IgD-negative memory B cell (primary cell): Measurements from ENCODE around the gene F13A1. TPM values are rescaled to one million over a fixed set of nuclear protein-coding genes. Genes with fewer than 3 reads are reported as not detected.

ENCODE experiments used
- H3K27ac Mint-ChIP-seq, 3 donors: one replicate each; pipeline ENCODE4 v1.8.0; 2020 to 2022; ENCODE audit warnings: mild to moderate bottlenecking in 3 of 3, mixed read lengths in 3 of 3, moderate library complexity in 1 of 3
- H3K27me3 Mint-ChIP-seq: one replicate; pipeline ENCODE4 v1.8.0; 2021; ENCODE audit warnings: mixed read lengths
- H3K36me3 Mint-ChIP-seq: one replicate; pipeline ENCODE4 v1.8.0; 2020; ENCODE audit warnings: mild to moderate bottlenecking, mixed read lengths
- H3K4me1 Mint-ChIP-seq, 3 donors: one replicate each; pipeline ENCODE4 v1.8.0; 2020 to 2022; ENCODE audit warnings: mixed read lengths in 3 of 3, mild to moderate bottlenecking in 1 of 3
- H3K4me3 Mint-ChIP-seq, 4 donors: one replicate each; pipeline ENCODE4 v1.8.0; 2020 to 2022; ENCODE audit warnings: mild to moderate bottlenecking in 4 of 4, mixed read lengths in 4 of 4, moderate library complexity in 3 of 4
- H3K9me3 Mint-ChIP-seq, 3 donors: one replicate each; pipeline ENCODE4 v1.8.0; 2020 to 2021; ENCODE audit warnings: mixed read lengths in 3 of 3, mild to moderate bottlenecking in 1 of 3
- polyA plus RNA-seq: library from polyadenylated mRNA; unstranded; fragments of 300-500 nt; fragmentation: Illumina TruSeq; gene quantifications from one replicate; pipeline ENCODE4 v1.2.3, GENCODE V29; 2021

F13A1 gene
- polyA plus RNA-seq, 1 donor from 2014 or later, result 3.7 TPM

- H3K4me3 Mint-ChIP-seq, result no peak overlapping the region
- peaks cover 4% of the 10 kb centered on the region for H3K36me3 Mint-ChIP-seq
- H3K9me3 Mint-ChIP-seq, result peaks cover 12 to 22% (median 13%) of the 10 kb centered on the region in 3 donors
- no peak overlapping the region for H3K27ac Mint-ChIP-seq
- no peaks in the 10 kb centered on the region for H3K4me1 Mint-ChIP-seq
- H3K27me3 Mint-ChIP-seq, result peaks cover 5% of the 10 kb centered on the region
Measured at GRCh38 chr6:6210994-6211393, 109.5 kb downstream of the F13A1 start.

GRCh38 chr6:6202886-6203285, 117.6 kb downstream of the F13A1 start:
- Mint-ChIP-seq H3K9me3 (peaks cover 5 to 7% (median 6%) of the 10 kb centered on the region in 3 donors), H3K27ac (no peak overlapping the region), H3K27me3 (peaks cover 21% of the 10 kb centered on the region), H3K4me1 (no peaks in the 10 kb centered on the region), H3K36me3 (peaks cover 1% of the 10 kb centered on the region), H3K4me3 (no peak overlapping the region)

GRCh38 chr6:6201200-6201599, 119.3 kb downstream of the F13A1 start:
- peaks cover 0 to 3% (median 2%) of the 10 kb centered on the region in 3 donors for H3K9me3 Mint-ChIP-seq
- H3K27ac Mint-ChIP-seq, result no peak overlapping the region
- no peaks in the 10 kb centered on the region for H3K4me1 Mint-ChIP-seq
- H3K36me3 Mint-ChIP-seq, result no peaks in the 10 kb centered on the region
- H3K27me3 Mint-ChIP-seq, result peaks cover 19% of the 10 kb centered on the region
- H3K4me3 Mint-ChIP-seq, result no peak overlapping the region

GRCh38 chr6:6199678-6200077, 120.8 kb downstream of the F13A1 start:
- H3K4me3 Mint-ChIP-seq, result no peak overlapping the region
- no peaks in the 10 kb centered on the region for H3K4me1 Mint-ChIP-seq
- H3K9me3 Mint-ChIP-seq, result peaks cover 0 to 3% (median 2%) of the 10 kb centered on the region in 3 donors
- H3K27me3 Mint-ChIP-seq, result peaks cover 27% of the 10 kb centered on the region
- no peak overlapping the region for H3K27ac Mint-ChIP-seq
- no peaks in the 10 kb centered on the region for H3K36me3 Mint-ChIP-seq

GRCh38 chr6:6196762-6197161, 123.7 kb downstream of the F13A1 start:
- H3K4me3 Mint-ChIP-seq, result no peak overlapping the region
- peaks cover 0 to 3% (median 2%) of the 10 kb centered on the region in 3 donors for H3K9me3 Mint-ChIP-seq
- no peak overlapping the region for H3K27ac Mint-ChIP-seq
- H3K27me3 Mint-ChIP-seq, result peaks cover 41% of the 10 kb centered on the region
- no peaks in the 10 kb centered on the region for H3K4me1 Mint-ChIP-seq
- no peaks in the 10 kb centered on the region for H3K36me3 Mint-ChIP-seq

GRCh38 chr6:6195080-6195479, 125.4 kb downstream of the F13A1 start:
- Mint-ChIP-seq H3K27me3 (peaks cover 41% of the 10 kb centered on the region), H3K4me3 (no peak overlapping the region)

GRCh38 chr6:6193221-6193745, 127.2 kb downstream of the F13A1 start:
- Mint-ChIP-seq H3K4me3 (no peak overlapping the region), H3K9me3 (no peaks in the 10 kb centered on the region), H3K27me3 (peaks cover 38% of the 10 kb centered on the region), H3K36me3 (peaks cover 1% of the 10 kb centered on the region), H3K27ac (no peak overlapping the region), H3K4me1 (no peaks in the 10 kb centered on the region)

More at GRCh38 chr6:6195080-6195479, 125.4 kb downstream of the F13A1 start:
- no peaks in the 10 kb centered on the region for H3K36me3 Mint-ChIP-seq
- H3K4me1 Mint-ChIP-seq, result no peaks in the 10 kb centered on the region
- H3K9me3 Mint-ChIP-seq, result peaks cover 0 to 3% (median 0%) of the 10 kb centered on the region in 3 donors
- no peak overlapping the region for H3K27ac Mint-ChIP-seq

GRCh38 chr6:6191909-6192308, 128.6 kb downstream of the F13A1 start:
- H3K27ac Mint-ChIP-seq, result no peak overlapping the region
- H3K9me3 Mint-ChIP-seq, result peaks cover 0 to 2% (median 0%) of the 10 kb centered on the region in 3 donors
- H3K4me1 Mint-ChIP-seq, result no peaks in the 10 kb centered on the region
- peaks cover 34% of the 10 kb centered on the region for H3K27me3 Mint-ChIP-seq
- no peak overlapping the region for H3K4me3 Mint-ChIP-seq
- H3K36me3 Mint-ChIP-seq, result peaks cover 1% of the 10 kb centered on the region

GRCh38 chr6:6191476-6191875, 129.0 kb downstream of the F13A1 start:
- Mint-ChIP-seq H3K36me3 (peaks cover 1% of the 10 kb centered on the region), H3K27me3 (peaks cover 34% of the 10 kb centered on the region), H3K9me3 (peaks cover 0 to 2% (median 1%) of the 10 kb centered on the region in 3 donors), H3K4me1 (no peaks in the 10 kb centered on the region), H3K27ac (no peak overlapping the region), H3K4me3 (no peak overlapping the region)

GRCh38 chr6:6180684-6181083, 139.8 kb downstream of the F13A1 start:
- Mint-ChIP-seq H3K27ac (no peak overlapping the region), H3K4me3 (no peak overlapping the region), H3K4me1 (no peaks in the 10 kb centered on the region), H3K36me3 (no peaks in the 10 kb centered on the region), H3K27me3 (peaks cover 17% of the 10 kb centered on the region), H3K9me3 (peaks cover 0 to 6% (median 0%) of the 10 kb centered on the region in 3 donors)

- peaks cover 0 to 6% (median 0%) of the 10 kb centered on the region in 3 donors for H3K9me3 Mint-ChIP-seq
- no peaks in the 10 kb centered on the region for H3K36me3 Mint-ChIP-seq
- no peak overlapping the region for H3K4me3 Mint-ChIP-seq
- no peak overlapping the region for H3K27ac Mint-ChIP-seq
- H3K27me3 Mint-ChIP-seq, result peaks cover 17% of the 10 kb centered on the region
- no peaks in the 10 kb centered on the region for H3K4me1 Mint-ChIP-seq
Measured at GRCh38 chr6:6179858-6180623, 140.4 kb downstream of the F13A1 start.

- Mint-ChIP-seq H3K9me3 (peaks cover 0 to 1% (median 0%) of the 10 kb centered on the region in 3 donors), H3K36me3 (no peaks in the 10 kb centered on the region), H3K4me3 (no peak overlapping the region), H3K27me3 (peaks cover 17% of the 10 kb centered on the region), H3K27ac (no peak overlapping the region), H3K4me1 (no peaks in the 10 kb centered on the region)
Measured at GRCh38 chr6:6178795-6179194, 141.7 kb downstream of the F13A1 start.

GRCh38 chr6:6177754-6178153, 142.7 kb downstream of the F13A1 start:
- Mint-ChIP-seq H3K4me1 (no peaks in the 10 kb centered on the region), H3K4me3 (no peak overlapping the region), H3K36me3 (no peaks in the 10 kb centered on the region), H3K27ac (no peak overlapping the region), H3K9me3 (no peaks in the 10 kb centered on the region), H3K27me3 (peaks cover 17% of the 10 kb centered on the region)

GRCh38 chr6:6176586-6177228, 143.8 kb downstream of the F13A1 start:
- Mint-ChIP-seq H3K4me1 (no peaks in the 10 kb centered on the region), H3K4me3 (no peak overlapping the region), H3K27me3 (peaks cover 12% of the 10 kb centered on the region), H3K36me3 (no peaks in the 10 kb centered on the region), H3K27ac (no peak overlapping the region), H3K9me3 (peaks cover 0 to 3% (median 1%) of the 10 kb centered on the region in 3 donors)

GRCh38 chr6:6176127-6176526, 144.3 kb downstream of the F13A1 start:
- no peak overlapping the region for H3K4me3 Mint-ChIP-seq
- H3K27ac Mint-ChIP-seq, result no peak overlapping the region
- no peaks in the 10 kb centered on the region for H3K4me1 Mint-ChIP-seq
- H3K9me3 Mint-ChIP-seq, result peaks cover 1 to 4% (median 3%) of the 10 kb centered on the region in 3 donors
- no peaks in the 10 kb centered on the region for H3K36me3 Mint-ChIP-seq
- peaks cover 10% of the 10 kb centered on the region for H3K27me3 Mint-ChIP-seq
